HG03139 (cell line): Measurements from ENCODE around the gene LPIN1.

ENCODE experiments used
- ATAC-seq: cut with Tn5 transposase; IDR thresholded peaks from one replicate; pipeline ENCODE4 v1.9.1; 2021; ENCODE audit not compliant: unreplicated experiment

LPIN1 gene

DNA sequence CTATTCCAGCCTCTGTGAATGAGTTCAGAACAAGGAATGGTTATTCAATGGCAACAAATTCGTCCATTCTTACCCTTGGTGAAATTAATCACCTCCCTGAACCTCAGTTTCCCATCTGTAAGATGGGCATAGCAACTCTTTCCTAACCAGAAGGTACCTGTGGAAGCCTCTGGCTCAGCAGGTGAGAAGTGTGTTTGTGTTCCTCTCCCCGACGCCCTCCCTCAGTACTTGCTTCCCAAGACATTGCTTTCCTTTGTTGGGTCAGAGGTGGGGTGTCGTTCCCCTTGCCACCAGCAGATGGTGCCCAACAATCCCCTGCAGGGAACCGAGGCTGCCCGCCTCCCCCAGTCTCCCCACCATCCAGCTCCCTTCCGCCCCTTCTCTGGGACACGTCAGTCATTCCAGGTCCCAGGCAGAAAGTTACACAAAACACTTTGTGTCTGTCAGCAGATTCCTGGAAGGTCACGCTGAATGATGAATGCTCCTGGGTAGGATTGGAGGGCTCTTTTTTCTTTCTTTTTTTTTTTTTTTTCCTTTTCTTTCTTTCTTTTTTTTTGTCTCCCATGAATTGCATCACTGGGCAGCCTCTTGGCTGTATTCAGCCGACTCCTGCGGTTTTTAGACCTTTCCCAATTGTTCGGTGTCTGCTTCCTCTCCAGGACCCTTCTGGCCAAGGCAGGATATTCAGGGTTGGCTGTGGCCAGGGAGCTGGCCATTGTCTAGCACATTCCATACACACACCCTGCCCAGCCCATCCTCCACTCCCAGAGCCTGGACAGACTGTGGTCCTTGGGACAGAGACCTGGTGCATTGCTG is 117.3 kb downstream of the LPIN1 start:
- peak; percentile 44 for ATAC-seq

- no peak for ATAC-seq
Measured at GRCh38 chr2:11864724-11865123, 118.3 kb downstream of the LPIN1 start.

GRCh38 chr2:11865378-11865777 is 118.9 kb downstream of the LPIN1 start:
- ATAC-seq = no peak

DNA sequence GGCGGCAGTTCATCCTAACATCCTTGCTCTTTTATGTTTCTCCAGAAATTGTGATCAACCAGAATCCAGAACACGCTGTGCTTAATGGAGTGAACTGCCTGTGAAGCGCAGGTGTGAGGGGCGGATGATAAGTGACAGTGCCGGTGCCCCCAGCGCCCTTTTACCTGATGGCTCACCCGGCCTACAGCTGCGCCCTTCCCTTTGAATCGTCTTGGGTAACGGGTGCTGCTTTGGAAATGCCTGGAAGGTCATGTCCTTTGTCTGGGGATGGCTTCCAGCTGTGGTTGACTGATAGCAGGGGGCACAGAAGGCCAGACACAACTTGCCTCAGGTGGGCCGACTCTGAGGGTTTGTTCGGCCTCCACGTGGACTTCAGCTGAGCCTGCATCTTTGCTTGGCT is 119.4 kb downstream of the LPIN1 start:
- ATAC-seq = no peak

- ATAC-seq = no peak
Measured at GRCh38 chr2:11866358-11867335, 120.2 kb downstream of the LPIN1 start.

GRCh38 chr2:11867926-11868325 is 121.5 kb downstream of the LPIN1 start:
- no peak for ATAC-seq

DNA sequence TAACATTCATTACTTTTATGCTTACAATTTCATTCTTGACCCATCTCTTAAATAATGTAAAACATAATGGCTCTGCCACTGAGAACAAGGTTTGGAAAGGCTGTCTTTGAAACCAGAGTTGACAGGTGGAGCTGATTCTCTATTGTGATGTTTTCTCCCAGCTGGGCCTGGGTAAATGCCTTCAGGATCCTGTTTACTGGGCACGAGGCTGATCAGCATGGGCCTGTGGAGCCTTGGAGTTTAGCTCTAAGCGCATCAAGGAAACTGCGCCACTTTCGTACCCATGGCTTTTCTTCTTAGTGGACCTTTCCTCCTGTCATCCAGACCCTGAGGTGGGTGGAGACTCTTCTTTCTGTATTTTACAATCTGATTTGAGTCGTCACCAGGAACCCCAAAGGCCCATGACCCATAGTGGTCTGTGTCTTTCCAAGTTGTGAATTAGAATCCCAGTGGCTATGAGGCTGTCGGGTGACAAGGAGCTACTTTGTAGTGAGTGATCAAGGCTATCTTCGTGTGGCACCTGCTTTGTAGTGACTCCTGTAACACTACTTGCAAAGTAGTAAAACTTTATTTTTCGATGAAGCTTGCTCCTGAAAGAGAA is 123.1 kb downstream of the LPIN1 start:
- no peak for ATAC-seq

GRCh38 chr2:11870064-11870463 is 123.6 kb downstream of the LPIN1 start:
- ATAC-seq = no peak

DNA sequence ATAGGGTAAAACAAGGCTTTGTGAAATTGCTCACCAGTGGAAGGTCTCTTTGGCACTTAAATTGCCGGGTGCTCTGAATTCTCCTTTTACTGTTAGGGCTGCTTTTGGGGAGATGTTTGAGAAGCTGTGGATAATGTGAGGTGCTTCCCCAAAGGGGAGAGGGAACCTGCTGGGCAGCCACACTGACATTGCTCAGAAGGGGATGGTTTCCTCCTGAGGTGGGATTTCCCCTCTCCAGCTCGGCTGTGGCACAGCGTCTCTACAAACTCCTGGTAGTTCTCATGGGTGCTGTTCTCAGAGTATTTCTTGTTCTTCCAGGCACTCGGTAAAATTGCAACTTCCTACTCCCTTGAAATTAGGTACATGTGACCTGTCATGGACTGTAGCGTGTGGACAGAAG is 124.2 kb downstream of the LPIN1 start:
- ATAC-seq = no peak

- no peak for ATAC-seq
Measured at GRCh38 chr2:11871421-11871820, 125.0 kb downstream of the LPIN1 start.

DNA sequence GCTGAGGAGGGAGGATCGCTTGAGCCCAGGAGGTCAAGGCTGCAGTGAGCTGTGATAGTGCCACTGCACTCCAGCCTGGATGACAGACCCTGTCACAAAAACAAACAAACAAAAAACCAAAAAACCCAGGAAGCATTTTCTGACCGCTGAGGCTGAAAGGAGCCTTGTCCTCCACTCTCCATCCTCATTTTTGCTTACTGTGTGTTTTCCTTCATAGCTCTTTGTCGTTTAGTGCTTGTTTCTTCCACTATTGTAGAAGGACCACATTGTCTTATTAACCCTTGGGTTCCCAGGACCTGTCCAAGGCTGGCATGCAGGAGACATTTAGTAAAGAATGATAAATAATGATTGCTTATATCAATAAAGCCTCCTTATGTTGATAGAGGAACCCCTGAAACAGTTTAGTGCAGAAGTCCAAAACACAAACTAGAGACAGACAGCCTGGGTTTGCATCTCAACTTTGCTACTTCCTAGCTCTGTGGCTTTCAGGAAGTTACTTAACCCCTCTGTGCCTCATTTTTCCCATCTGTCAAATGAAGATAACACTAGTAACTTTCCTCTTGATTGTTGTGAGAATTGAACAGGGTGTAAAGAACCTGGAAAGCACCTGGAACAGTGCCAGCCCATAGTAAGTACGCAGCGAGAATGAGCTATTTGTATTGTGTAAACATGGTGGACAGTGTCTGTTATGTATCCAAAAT is 126.0 kb downstream of the LPIN1 start:
- no peak for ATAC-seq

DNA sequence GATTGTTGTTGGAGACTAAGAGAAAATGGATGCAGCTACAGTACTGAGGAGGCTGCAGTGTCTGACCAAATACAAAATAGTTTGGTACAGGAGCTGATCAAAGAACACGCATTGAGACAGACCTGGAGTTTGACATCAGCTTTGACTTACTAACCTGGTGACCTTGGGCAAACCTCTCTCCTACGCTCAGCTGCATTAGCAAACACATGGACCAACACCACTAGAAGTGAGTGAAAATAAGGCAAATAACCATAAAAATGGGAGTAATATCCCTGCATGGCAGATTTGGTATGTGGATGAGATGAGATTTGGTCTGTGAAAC is 126.5 kb downstream of the LPIN1 start:
- ATAC-seq = no peak

GRCh38 chr2:11873356-11874154 is 127.1 kb downstream of the LPIN1 start:
- ATAC-seq = no peak

DNA sequence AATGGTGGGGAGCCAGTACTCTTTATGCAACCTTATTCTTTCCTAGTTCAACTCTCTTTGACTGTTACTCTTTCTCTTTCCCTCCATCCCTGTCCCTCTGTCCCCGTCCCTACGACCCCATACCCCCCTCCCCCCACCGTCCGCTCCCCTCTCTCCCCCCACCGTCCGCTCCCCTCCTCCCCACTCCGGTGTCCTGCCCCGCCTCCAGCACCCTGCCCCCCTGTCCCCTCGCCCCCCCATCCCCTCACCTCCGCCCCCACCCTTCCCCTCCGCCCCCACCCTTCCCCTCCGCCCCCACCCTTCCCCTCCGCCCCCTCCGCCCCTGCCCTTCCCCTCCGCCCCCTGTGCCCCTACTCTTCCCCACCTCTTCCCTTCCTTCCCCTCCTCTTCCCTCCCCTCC is 128.4 kb downstream of the LPIN1 start:
- ATAC-seq = no peak

DNA sequence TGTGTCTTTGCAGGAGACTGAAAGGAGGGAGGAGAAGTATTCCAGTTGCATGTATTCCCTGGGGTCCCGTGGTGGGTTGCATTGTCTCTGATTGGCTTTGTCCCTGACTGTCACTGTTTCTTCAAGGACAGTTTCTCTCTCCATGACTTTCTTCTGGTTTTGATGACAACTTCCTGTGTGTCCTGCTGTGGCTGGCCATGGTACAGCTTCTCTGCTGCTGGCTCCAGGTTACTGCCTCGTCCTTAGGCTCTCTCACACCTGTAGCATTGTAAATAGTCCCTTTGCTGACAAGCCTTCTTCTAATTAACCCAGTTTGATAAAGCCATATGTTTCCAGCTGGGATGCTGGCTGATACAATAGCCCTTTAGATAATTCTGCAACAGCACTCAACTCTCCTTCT is 129.0 kb downstream of the LPIN1 start:
- ATAC-seq = no peak

DNA sequence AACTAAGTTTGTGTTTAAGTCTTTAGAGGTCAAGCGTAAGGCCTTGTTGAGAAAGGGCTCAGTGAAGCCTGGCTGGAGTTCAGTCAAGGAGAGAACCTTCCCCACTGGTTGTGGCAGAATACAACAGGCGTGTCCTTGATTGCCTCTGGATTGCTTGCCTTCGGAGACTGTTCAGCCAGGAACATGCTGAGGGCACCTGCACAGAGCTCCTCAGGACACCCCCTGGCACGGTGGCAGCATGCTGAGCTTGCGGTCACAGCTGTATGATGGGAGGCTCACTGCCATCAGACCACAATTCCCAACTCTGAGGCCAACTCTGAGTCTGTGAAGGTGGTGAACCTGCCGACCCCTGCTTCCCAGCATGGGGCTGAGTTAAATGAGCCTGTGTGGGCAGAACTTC is 130.0 kb downstream of the LPIN1 start:
- no peak for ATAC-seq

DNA sequence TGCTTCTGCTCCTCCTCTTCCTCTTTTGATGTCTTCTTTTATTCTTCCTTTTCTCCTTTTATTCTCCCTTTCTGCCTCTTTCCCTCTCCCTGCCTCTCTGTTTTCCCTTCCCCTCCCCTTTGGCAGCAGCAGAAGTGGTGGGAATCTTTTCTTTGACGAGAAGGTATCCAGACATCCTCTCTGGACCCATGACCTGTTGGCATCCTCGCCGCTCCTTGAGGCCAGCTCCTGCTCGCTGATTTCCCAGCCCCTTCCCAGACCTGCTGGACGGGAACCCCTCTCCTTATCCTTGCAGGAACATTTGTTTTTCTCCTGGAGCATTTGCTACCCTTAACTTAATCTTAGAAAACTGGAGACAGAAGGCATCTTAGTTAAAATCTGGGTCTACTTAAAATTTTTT is 130.5 kb downstream of the LPIN1 start:
- no peak for ATAC-seq
